KBM-7 (cell line): Measurements from ENCODE around the gene VTI1B.
"Not testable (repeated sequence)": the region's sequence is repeated elsewhere in the genome, so short reads cannot be mapped to it uniquely, and the experiment has no call there.

ENCODE experiments used
- DNase-seq: peaks from one replicate; pipeline ENCODE4 v3.0.0-alpha.2; 2015
- in situ Hi-C: fragments of 300-500 bp; cut with MboI; formaldehyde crosslinking; loops from 2 replicates; pipeline ENCODE4 v1.14.3; 2020; ENCODE audit warnings: low sequenced_read_pairs, low pct_unique_long_range_greater_than_20kb, mixed read lengths

Gene VTI1B

GRCh38 chr14:67674480-67675218 is at the start of gene VTI1B:
VTI1B (minus strand) TSS chr14:67674632; CDS start chr14:67674489, 143 bp downstream.
- peak; percentile 91 for DNase-seq
- in situ Hi-C loops, result no loop called here

- in situ Hi-C loops, result no loop called here
These were observed 47.9 kb upstream of the VTI1B start for GRCh38 chr14:67722293-67722692.

GRCh38 chr14:67721875-67722274 is 47.4 kb upstream of the VTI1B start:
- DNase-seq, result no peak
- in situ Hi-C loops, result no loop called here

More at GRCh38 chr14:67722293-67722692, 47.9 kb upstream of the VTI1B start:
- no peak for DNase-seq

GRCh38 chr14:67719866-67720265 is 45.4 kb upstream of the VTI1B start:
- in situ Hi-C loops, result no loop called here
- DNase-seq, result no peak

- in situ Hi-C loops, DNase-seq: not testable (repeated sequence)
These were observed 45.0 kb upstream of the VTI1B start for GRCh38 chr14:67719385-67719784.

- in situ Hi-C loops, result no loop called here
- no peak for DNase-seq
These were observed 43.8 kb upstream of the VTI1B start for GRCh38 chr14:67718265-67718664.

- in situ Hi-C loops, result no loop called here
- DNase-seq, result no peak
These were observed 42.6 kb upstream of the VTI1B start for GRCh38 chr14:67717048-67717447.

GRCh38 chr14:67710209-67710608 is 35.8 kb upstream of the VTI1B start:
- peak; percentile 38 for DNase-seq
- in situ Hi-C loops, result no loop called here

- DNase-seq, in situ Hi-C loops: not testable (repeated sequence)
These were observed 35.4 kb upstream of the VTI1B start for GRCh38 chr14:67709796-67710195.

GRCh38 chr14:67709346-67709745 is 34.9 kb upstream of the VTI1B start:
- in situ Hi-C loops, DNase-seq: not testable (repeated sequence)

GRCh38 chr14:67705211-67705610 is 30.8 kb upstream of the VTI1B start:
- in situ Hi-C loops, result no loop called here
- no peak for DNase-seq

GRCh38 chr14:67704484-67705089 is 30.2 kb upstream of the VTI1B start:
- in situ Hi-C loops, result no loop called here

GRCh38 chr14:67703997-67704396 is 29.6 kb upstream of the VTI1B start:
- in situ Hi-C loops, result no loop called here
- DNase-seq, result no peak

More at GRCh38 chr14:67704484-67705089, 30.2 kb upstream of the VTI1B start:
- DNase-seq, result peak; percentile 86

GRCh38 chr14:67701492-67701891 is 27.1 kb upstream of the VTI1B start, which contains the start of gene RDH12:
RDH12 (plus strand) TSS chr14:67701886; CDS start chr14:67722643, 20,757 bp downstream.
- in situ Hi-C loops, result not testable (repeated sequence)

GRCh38 chr14:67698179-67698578 is 23.7 kb upstream of the VTI1B start:
- in situ Hi-C loops, result no loop called here

More at GRCh38 chr14:67701492-67701891, 27.1 kb upstream of the VTI1B start, which contains the start of gene RDH12:
- not testable (repeated sequence) for DNase-seq

GRCh38 chr14:67697006-67697405 is 22.6 kb upstream of the VTI1B start:
- in situ Hi-C loops, result no loop called here
- no peak for DNase-seq

More at GRCh38 chr14:67698179-67698578, 23.7 kb upstream of the VTI1B start:
- DNase-seq, result no peak

- in situ Hi-C loops, result no loop called here
- DNase-seq, result peak; percentile 90
These were observed 21.0 kb upstream of the VTI1B start, which contains the start of gene RDH11 for GRCh38 chr14:67695394-67695949. RDH11 (minus strand) TSS chr14:67695764; CDS start chr14:67695703, 61 bp downstream.

GRCh38 chr14:67694791-67695393 is 20.5 kb upstream of the VTI1B start:
- in situ Hi-C loops, result no loop called here
- peak; percentile 76 for DNase-seq

- in situ Hi-C loops, result no loop called here
- no peak for DNase-seq
These were observed 15.6 kb upstream of the VTI1B start for GRCh38 chr14:67690011-67690410.
